GM08714 (cell line): Measurements from ENCODE around the gene SOX15.

Experiments
- H3K4me3 ChIP-seq: fragments of 200-500 bp; sonication (Bioruptor generic); 2 replicates; pipeline ENCODE4 v1.5.1; 2014; ENCODE audit warnings: mild to moderate bottlenecking, low read length, inconsistent platforms
- ZNF274 ChIP-seq: IDR thresholded peaks from 2 replicates; pipeline ENCODE4 v1.6.1; 2012; ENCODE audit warnings: mild to moderate bottlenecking, low read depth, low read length

The SOX15 gene

DNA sequence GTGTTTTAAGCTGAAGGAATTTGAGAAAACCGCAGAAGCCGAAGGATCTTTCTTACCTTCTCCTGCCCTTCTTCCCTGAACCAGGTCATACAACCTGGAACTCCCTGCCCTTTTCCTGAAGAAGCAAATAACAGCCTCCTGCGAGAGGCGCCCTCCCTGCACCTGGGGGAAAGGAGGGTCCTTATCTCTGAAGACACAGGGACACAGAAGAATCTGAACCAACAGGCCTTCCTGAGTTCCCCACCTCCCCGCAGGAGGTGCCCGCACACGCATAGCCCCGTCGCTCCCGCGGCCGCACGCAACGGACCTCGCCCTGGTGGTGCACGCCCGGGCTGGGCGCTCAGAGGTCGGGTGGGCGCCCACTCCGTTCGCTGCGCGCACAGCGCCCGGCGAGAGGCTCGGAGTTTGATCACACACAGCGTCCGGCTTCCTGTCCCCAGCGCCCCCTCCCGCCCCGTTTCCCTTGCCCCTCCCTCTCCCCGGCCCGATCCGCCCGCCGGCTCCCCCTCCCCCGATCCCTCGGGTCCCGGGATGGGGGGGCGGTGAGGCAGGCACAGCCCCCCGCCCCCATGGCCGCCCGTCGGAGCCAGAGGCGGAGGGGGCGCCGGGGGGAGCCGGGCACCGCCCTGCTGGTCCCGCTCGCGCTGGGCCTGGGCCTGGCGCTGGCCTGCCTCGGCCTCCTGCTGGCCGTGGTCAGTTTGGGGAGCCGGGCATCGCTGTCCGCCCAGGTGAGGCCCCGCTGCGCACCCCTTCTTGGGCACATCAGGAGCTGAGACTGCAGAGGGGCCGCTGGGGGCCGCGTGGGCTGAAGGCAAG lies 41.1 kb downstream of the SOX15 start, which contains the start of gene TNFSF12:
TSS of gene TNFSF12 (plus strand) at position 474 of the 816 bp plus-strand sequence. CDS start at position 570, 96 bp downstream.
- TF ChIP-seq ZNF274 = no peak
- peak within 1 kb of the TSS; percentile 66 for H3K4me3 ChIP-seq

DNA sequence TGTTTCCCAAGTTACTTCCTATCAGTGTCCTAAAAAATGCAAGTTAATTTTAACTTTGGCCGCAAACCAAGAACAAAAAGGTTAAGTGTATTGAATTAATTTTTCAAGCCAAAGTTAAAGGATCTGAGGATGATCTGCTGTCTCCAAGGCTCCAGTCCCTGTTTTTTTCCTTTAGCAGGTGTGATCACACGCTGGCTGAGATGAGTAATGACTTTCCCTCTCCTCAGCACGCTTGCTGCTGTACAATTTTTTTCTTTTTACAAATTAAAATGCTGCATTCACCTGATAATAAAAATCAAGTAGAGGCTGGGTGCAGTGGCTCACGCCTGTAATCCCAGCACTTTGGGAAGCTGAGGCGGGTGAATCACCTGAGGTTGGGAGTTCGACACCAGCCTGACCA lies 45.0 kb downstream of the SOX15 start:
- no peak for TF ChIP-seq ZNF274
- no peak overlapping the region for H3K4me3 ChIP-seq

DNA sequence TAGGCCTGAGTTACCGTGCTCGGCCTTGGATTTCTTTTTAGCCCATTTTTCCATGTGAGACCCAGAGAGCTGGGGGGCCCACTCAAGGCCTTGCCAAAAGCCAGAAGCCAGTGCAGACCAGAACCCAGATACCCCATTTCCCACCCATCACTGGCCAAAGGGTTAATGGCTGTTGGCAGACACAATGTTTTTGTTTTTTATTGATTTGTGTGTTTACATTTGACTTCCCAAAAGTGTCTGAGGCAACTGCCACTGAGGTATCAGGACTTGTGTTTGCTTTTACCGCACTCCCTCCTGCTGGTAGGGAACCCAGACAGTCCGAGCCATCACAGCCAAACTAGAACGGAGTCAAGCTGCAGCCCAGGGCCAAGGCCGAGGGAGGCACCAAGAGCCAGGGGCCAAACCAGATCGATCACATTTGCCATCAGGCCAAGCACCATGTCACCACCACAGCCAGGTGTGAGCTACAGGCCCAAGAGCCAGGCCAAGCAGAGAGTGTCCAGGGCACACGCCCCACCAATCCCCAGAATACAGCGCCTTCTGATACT lies 48.7 kb downstream of the SOX15 start:
- H3K4me3 ChIP-seq = no peak overlapping the region
- TF ChIP-seq ZNF274 = no peak

DNA sequence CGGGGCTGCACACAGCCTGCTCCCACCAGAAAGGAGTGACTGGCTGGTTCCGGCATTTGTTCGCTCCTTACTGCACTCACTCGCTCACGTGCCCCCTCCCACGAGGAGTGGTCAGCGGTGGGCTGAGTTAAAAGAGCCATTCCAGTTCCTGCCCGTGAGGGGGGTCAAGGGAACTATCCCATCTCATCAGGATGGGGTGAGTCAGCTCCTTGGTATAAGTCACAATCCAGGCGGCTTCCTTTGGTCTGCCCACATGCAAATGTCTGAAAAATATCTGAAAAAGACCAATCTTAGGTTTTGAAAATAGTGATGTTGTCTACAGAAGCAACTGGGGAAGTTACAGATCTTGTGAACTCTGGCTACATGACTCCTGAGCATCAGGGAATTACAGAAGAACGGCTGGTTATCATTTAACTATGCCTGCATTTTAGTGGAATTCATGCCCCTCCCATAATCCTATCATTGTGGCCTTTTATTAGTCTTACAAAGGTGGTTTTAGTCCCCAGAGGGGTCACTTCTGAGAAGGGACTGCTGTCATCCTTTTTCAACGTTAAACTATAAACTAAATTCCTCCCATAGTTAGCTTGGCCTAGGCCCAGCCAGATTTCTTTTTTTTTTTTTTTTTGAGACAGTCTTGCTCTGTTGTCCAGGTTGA lies 50.9 kb downstream of the SOX15 start:
- H3K4me3 ChIP-seq = no peak overlapping the region
- TF ChIP-seq ZNF274 = no peak
